ENCODE data around the gene EPHB2. TPM values are rescaled to one million over a fixed set of nuclear protein-coding genes. Genes with fewer than 3 reads are reported as not detected.
A peak's percentile ranks its signal among the peaks of the same experiment; 100 is the strongest.

The EPHB2 gene
- polyA plus RNA-seq, 2 of the 4 experiments (the other 2 are of a cell fraction), result 13.0 to 35.3 TPM

DNA sequence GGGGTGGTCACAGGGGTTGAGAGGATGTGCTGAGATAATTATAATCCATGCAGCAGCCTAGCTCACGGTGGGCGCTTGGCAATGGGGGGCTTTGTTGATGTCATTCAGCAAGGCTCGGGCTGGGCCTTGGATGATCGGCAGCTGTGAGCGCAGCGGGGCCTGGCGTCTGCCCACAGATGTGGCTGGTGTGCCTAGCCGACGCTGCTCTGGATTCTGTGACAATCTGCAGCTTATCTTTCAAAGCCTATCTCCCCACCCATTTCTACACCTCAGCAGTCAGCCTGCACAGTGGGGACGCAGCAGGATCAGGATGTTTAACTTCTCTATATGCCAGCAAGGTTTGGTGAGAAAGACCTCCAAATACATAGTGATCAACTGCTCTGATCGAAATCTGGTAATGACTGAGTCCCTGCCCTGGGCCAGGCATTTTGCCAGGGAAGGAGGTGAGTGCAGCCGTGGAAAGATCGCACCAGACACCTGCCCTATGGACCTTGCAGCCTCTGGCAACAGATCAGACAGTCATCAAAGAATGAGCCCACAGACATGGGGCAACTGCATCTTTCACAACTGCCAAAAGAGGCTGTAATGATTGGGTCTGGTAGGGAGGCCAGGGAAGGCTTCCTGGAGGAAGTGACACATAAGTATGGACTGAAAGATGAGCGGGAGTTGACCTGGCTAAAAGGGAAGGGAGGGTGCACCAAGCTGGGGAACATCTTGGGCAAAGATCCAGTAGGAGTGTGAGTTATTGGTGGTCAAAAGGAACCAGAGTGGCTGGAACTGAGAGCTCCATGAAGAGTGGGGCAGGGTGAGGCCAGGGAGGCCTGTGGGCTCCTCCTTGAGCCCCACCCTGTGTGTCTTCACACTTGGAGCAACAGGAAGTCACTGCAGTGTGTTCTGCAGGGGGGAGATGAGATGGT lies 35.3 kb downstream of the EPHB2 start:
- 18% methylated on average over 11 of the region's 14 CpGs for WGBS (ENCODE audit: missing lambda C conversion rate)
- H3K4me2 ChIP-seq, result peak overlapping the region; percentile 59
- POLR2A ChIA-PET, result interaction anchor here (0.9 to 1.2 kb wide), 3 partner anchors 9 to 42 kb away, joined by 3 to 4 read pairs (median 3); no protein-coding TSS in a partner anchor
- DNase-seq (ENCODE audit: low read depth in 1 of 2, low spot score in 1 of 2) (peak; percentile 66 to 88), FAIRE-seq (peak; percentile 73), ATAC-seq (peak; percentile 71)
- CTCF ChIA-PET, result interaction anchor here (0.7 to 6.9 kb wide), 8 partner anchors 10 to 143 kb away, joined by 3 to 46 read pairs (median 5); no protein-coding TSS in a partner anchor
- H3K9me3 ChIP-seq, result no peaks in the 10 kb centered on the region
- peak overlapping the region; percentile 95 to 97 for H3K27ac ChIP-seq
- H3K4me3 ChIP-seq, result no peak overlapping the region
- peaks cover 91% of the 10 kb centered on the region for H3K4me1 ChIP-seq
- no peak for TF ChIP-seq ZNF302 (CRISPR knock-in tag; IDR thresholded peaks at IDR 0.05)
- no peak for TF ChIP-seq NPAS2 (CRISPR knock-in tag; IDR thresholded peaks at IDR 0.05; ENCODE audit: borderline replicate concordance)
- no peak for TF ChIP-seq NR3C1 (IDR thresholded peaks at IDR 0.05)
- TF ChIP-seq RCOR1 (IDR thresholded peaks at IDR 0.05; ENCODE audit: low read depth, low read length), result no peak
- TF ChIP-seq, protein P1, sequence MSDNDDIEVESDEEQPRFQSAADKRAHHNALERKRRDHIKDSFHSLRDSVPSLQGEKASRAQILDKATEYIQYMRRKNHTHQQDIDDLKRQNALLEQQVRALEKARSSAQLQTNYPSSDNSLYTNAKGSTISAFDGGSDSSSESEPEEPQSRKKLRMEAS (IDR thresholded peaks at IDR 0.05), result no peak; the same call in 1 of the 2 replicates
- no peak for TF ChIP-seq PHF8 (IDR thresholded peaks at IDR 0.05; ENCODE audit: borderline replicate concordance, low read depth)
- peak; percentile 88 to 93; a peak in 4 of 5 replicates for TF ChIP-seq EP300 (IDR thresholded peaks at IDR 0.05)
- no peak for TF ChIP-seq NFE2L2 (conservative IDR thresholded peaks at IDR 0.05; ENCODE audit: low read length)
- no peak for TF ChIP-seq FOXS1 (CRISPR knock-in tag; IDR thresholded peaks at IDR 0.05)
- no peak for TF ChIP-seq HOXA7 (CRISPR knock-in tag; IDR thresholded peaks at IDR 0.05)
- TF ChIP-seq KDM1A (IDR thresholded peaks at IDR 0.05; ENCODE audit: low read depth), result no peak
- no peak for TF ChIP-seq MYC (IDR thresholded peaks at IDR 0.05; ENCODE audit: borderline replicate concordance, low read length)
- TF ChIP-seq FOSL2 (IDR thresholded peaks at IDR 0.05), result peak; percentile 65; the same call in 1 of the 2 replicates
- peak; percentile 79 for TF ChIP-seq FOSL2 (CRISPR knock-in tag; IDR thresholded peaks at IDR 0.05)
- no peak for TF ChIP-seq POLR2AphosphoS2 (conservative IDR thresholded peaks at IDR 0.05; ENCODE audit: low read length)
- 0 out of 2 replicates have a peak, but pooled peaks have one; percentile 33 for TF ChIP-seq RARB (CRISPR knock-in tag; IDR thresholded peaks at IDR 0.05)
- peak; percentile 84 to 87; a peak in 4 of 5 replicates for TF ChIP-seq JUN (IDR thresholded peaks at IDR 0.05)
- TF ChIP-seq SREBF2 (IDR thresholded peaks at IDR 0.05), result no peak
- peak; percentile 32; the same call in 2 of the 3 replicates for TF ChIP-seq SMC3 (IDR thresholded peaks at IDR 0.05)
- no peak for TF ChIP-seq RFX5 (IDR thresholded peaks at IDR 0.05)
- no peak for TF ChIP-seq ZC3H11A (IDR thresholded peaks at IDR 0.05)
- TF ChIP-seq, protein P2, sequence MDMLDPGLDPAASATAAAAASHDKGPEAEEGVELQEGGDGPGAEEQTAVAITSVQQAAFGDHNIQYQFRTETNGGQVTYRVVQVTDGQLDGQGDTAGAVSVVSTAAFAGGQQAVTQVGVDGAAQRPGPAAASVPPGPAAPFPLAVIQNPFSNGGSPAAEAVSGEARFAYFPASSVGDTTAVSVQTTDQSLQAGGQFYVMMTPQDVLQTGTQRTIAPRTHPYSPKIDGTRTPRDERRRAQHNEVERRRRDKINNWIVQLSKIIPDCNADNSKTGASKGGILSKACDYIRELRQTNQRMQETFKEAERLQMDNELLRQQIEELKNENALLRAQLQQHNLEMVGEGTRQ (IDR thresholded peaks at IDR 0.05), result no peak
- peak; percentile 99 for TF ChIP-seq ZFP36 (IDR thresholded peaks at IDR 0.05; ENCODE audit: borderline replicate concordance, partially characterized antibody)
- TF ChIP-seq HDAC2 (IDR thresholded peaks at IDR 0.05), result no peak
- TF ChIP-seq RAD21 (conservative IDR thresholded peaks at IDR 0.05 in 1 of 2, IDR thresholded peaks at IDR 0.05 in 1 of 2), result 0 out of 5 replicates have a peak, but pooled peaks of 1 of the 2 experiments have one; percentile 31
- TF ChIP-seq MAZ (IDR thresholded peaks at IDR 0.05; ENCODE audit: borderline replicate concordance, low read depth, low read length), result no peak
- no peak for TF ChIP-seq HEYL (CRISPR knock-in tag; IDR thresholded peaks at IDR 0.05)
- TF ChIP-seq GATA3 (IDR thresholded peaks at IDR 0.05; ENCODE audit: borderline replicate concordance), result peak; percentile 77
- no peak for TF ChIP-seq FOSB (CRISPR knock-in tag; IDR thresholded peaks at IDR 0.05)
- TF ChIP-seq, protein P3, sequence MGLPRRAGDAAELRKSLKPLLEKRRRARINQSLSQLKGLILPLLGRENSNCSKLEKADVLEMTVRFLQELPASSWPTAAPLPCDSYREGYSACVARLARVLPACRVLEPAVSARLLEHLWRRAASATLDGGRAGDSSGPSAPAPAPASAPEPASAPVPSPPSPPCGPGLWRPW (IDR thresholded peaks at IDR 0.05), result peak; percentile 83
- TF ChIP-seq BHLHE40 (IDR thresholded peaks at IDR 0.05; ENCODE audit: low read depth, low read length), result no peak
- TF ChIP-seq MAFK (IDR thresholded peaks at IDR 0.05; ENCODE audit: partially characterized antibody), result no peak
- no peak for TF ChIP-seq RNF2 (IDR thresholded peaks at IDR 0.05; ENCODE audit: borderline replicate concordance, low read depth)
- TF ChIP-seq HOXB5 (CRISPR knock-in tag; IDR thresholded peaks at IDR 0.05), result no peak
- TF ChIP-seq, protein P4, sequence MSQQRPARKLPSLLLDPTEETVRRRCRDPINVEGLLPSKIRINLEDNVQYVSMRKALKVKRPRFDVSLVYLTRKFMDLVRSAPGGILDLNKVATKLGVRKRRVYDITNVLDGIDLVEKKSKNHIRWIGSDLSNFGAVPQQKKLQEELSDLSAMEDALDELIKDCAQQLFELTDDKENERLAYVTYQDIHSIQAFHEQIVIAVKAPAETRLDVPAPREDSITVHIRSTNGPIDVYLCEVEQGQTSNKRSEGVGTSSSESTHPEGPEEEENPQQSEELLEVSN (IDR thresholded peaks at IDR 0.05; ENCODE audit: borderline replicate concordance, low read depth), result no peak
- no peak for TF ChIP-seq EHMT2 (IDR thresholded peaks at IDR 0.05; ENCODE audit: low read depth)
- TF ChIP-seq CEBPB (IDR thresholded peaks at IDR 0.05), result peak; percentile 91 to 94
- TF ChIP-seq JUNB (IDR thresholded peaks at IDR 0.05), result peak; percentile 88
- no peak for TF ChIP-seq POLR2A (IDR thresholded peaks at IDR 0.05; ENCODE audit: low read length)
- TF ChIP-seq, protein P5, sequence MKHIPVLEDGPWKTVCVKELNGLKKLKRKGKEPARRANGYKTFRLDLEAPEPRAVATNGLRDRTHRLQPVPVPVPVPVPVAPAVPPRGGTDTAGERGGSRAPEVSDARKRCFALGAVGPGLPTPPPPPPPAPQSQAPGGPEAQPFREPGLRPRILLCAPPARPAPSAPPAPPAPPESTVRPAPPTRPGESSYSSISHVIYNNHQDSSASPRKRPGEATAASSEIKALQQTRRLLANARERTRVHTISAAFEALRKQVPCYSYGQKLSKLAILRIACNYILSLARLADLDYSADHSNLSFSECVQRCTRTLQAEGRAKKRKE (CRISPR knock-in tag; IDR thresholded peaks at IDR 0.05; ENCODE audit: low read depth), result 0 out of 2 replicates have a peak, but pooled peaks have one; percentile 27
